Thoracic aorta (tissue), 2 donors: ENCODE data around the gene TEAD1. TPM values are rescaled to one million over a fixed set of nuclear protein-coding genes. Genes with fewer than 3 reads are reported as not detected.

Experiments used
- ATAC-seq: fragments of 150-250 bp; one replicate; pipeline ENCODE4 v1.8.0; 2017; ENCODE audit warnings: low read depth; ENCODE audit not compliant: insufficient number of reproducible peaks, low FRiP score
- DNase-seq: peaks from one replicate; pipeline ENCODE4 v3.0.0-alpha.2; 2020; ENCODE audit warnings: low spot score
- H3K27ac ChIP-seq, 2 donors: fragments of 200-600 bp; sonication (generic); 1 replicate in 1 of 2; 2 replicates in 1 of 2; pipeline ENCODE4 v1.5.1; 2016; ENCODE audit warnings: mild to moderate bottlenecking in 2 of 2, moderate library complexity in 2 of 2
- H3K27me3 ChIP-seq: fragments of 200-600 bp; sonication (generic); replicated peaks from 2 replicates; pipeline ENCODE4 v1.6.0; 2016; ENCODE audit warnings: mild to moderate bottlenecking; ENCODE audit not compliant: insufficient read depth
- H3K36me3 ChIP-seq: fragments of 200-600 bp; sonication (generic); one replicate; pipeline ENCODE4 v1.5.1; 2016
- H3K4me1 ChIP-seq, 2 donors: fragments of 200-600 bp; sonication (generic); 1 replicate in 1 of 2; 2 replicates in 1 of 2; pipeline versions ENCODE4 v1.5.1 to v1.6.0; 2016; ENCODE audit warnings: low read depth in 2 of 2, mild to moderate bottlenecking in 1 of 2; ENCODE audit not compliant: control insufficient read depth in 1 of 2
- H3K4me3 ChIP-seq: fragments of 200-600 bp; sonication (generic); 2 replicates; pipeline ENCODE4 v1.5.1; 2016; ENCODE audit warnings: mild to moderate bottlenecking
- H3K9me3 ChIP-seq: fragments of 200-600 bp; sonication (generic); 2 replicates; pipeline ENCODE4 v1.5.1; 2016
- CTCF ChIP-seq: fragments of 200-600 bp; sonication (generic); IDR thresholded peaks from one replicate; pipeline ENCODE4 v1.5.1; 2019; ENCODE audit warnings: antibody characterized with exemption
- total RNA-seq, 2 donors: library from RNA; depleted of rRNA; stranded (reverse); fragments of >200 nt; gene quantifications; one replicate each; pipeline versions ENCODE4 v1.1.0 to v1.2.3, GENCODE V29; 2016

The TEAD1 gene
- total RNA-seq, 2 donors from 2014 or later: 57.3 to 164 TPM

- Histone ChIP-seq H3K9me3 (no peaks in the 10 kb centered on the region), H3K4me3 (no peak overlapping the region), H3K27ac (no peak overlapping the region), H3K27me3 (no peaks in the 10 kb centered on the region), H3K4me1 (peaks cover 19 to 20% of the 10 kb centered on the region in 2 donors), H3K36me3 (no peaks in the 10 kb centered on the region)
- ATAC-seq (no peak), DNase-seq (no peak)
- TF ChIP-seq CTCF: no peak
Measured at GRCh38 chr11:12842933-12843636, 168.9 kb downstream of the TEAD1 start.

GRCh38 chr11:12845163-12845562 lies 170.9 kb downstream of the TEAD1 start:
- no peaks in the 10 kb centered on the region for H3K27me3 ChIP-seq
- no peaks in the 10 kb centered on the region for H3K36me3 ChIP-seq
- H3K9me3 ChIP-seq: no peaks in the 10 kb centered on the region
- no peak overlapping the region for H3K4me3 ChIP-seq
- no peak overlapping the region for H3K27ac ChIP-seq
- no peak for DNase-seq
- no peak for ATAC-seq
- no peak for TF ChIP-seq CTCF
- H3K4me1 ChIP-seq: peaks cover 15% of the 10 kb centered on the region in 2 donors

- Histone ChIP-seq H3K9me3 (no peaks in the 10 kb centered on the region), H3K4me1 (peaks cover 15% of the 10 kb centered on the region in 2 donors), H3K27me3 (no peaks in the 10 kb centered on the region), H3K27ac (no peak overlapping the region), H3K36me3 (no peaks in the 10 kb centered on the region), H3K4me3 (no peak overlapping the region)
- TF ChIP-seq CTCF: no peak
- DNase-seq (no peak), ATAC-seq (no peak)
Measured at GRCh38 chr11:12845739-12846358, 171.6 kb downstream of the TEAD1 start.

- H3K4me1 ChIP-seq: peaks cover 13 to 15% of the 10 kb centered on the region in 2 donors
Measured at GRCh38 chr11:12846786-12847615, 172.8 kb downstream of the TEAD1 start.

More at GRCh38 chr11:12846786-12847615, 172.8 kb downstream of the TEAD1 start:
- no peak for ATAC-seq
- Histone ChIP-seq H3K27me3 (no peaks in the 10 kb centered on the region), H3K36me3 (no peaks in the 10 kb centered on the region), H3K4me3 (no peak overlapping the region), H3K9me3 (no peaks in the 10 kb centered on the region), H3K27ac (no peak overlapping the region)
- no peak for TF ChIP-seq CTCF
- DNase-seq: no peak
